T-helper 1 cell treated with Interleukin-12 subunit alpha and Interleukin-12 subunit beta and Interleukin-4 antibody, amounts not matched to agents 30 μg/mL and 1 μg/mL, for 36 hours (primary cell): ENCODE data around the gene BRAF.
"Not testable (repeated sequence)": the region's sequence is repeated elsewhere in the genome, so short reads cannot be mapped to it uniquely, and the experiment has no call there.

Experiments
- H3K27ac Mint-ChIP-seq: one replicate; pipeline ENCODE4 v1.8.0; 2021; ENCODE audit warnings: mild to moderate bottlenecking, mixed read lengths
- H3K27me3 Mint-ChIP-seq: one replicate; pipeline ENCODE4 v1.8.0; 2021; ENCODE audit warnings: low read depth, mixed read lengths
- H3K36me3 Mint-ChIP-seq: one replicate; pipeline ENCODE4 v1.8.0; 2021; ENCODE audit warnings: low read depth, mixed read lengths
- H3K4me1 Mint-ChIP-seq: one replicate; pipeline ENCODE4 v1.8.0; 2021; ENCODE audit warnings: low read depth, mixed read lengths
- H3K4me3 Mint-ChIP-seq: one replicate; pipeline ENCODE4 v1.8.0; 2021; ENCODE audit warnings: mild to moderate bottlenecking, moderate library complexity, mixed read lengths
- H3K9me3 Mint-ChIP-seq: one replicate; pipeline ENCODE4 v1.8.0; 2021; ENCODE audit warnings: mixed read lengths

BRAF gene

GRCh38 chr7:140674356-140674800 is 250.4 kb downstream of the BRAF start:
- Mint-ChIP-seq H3K27me3 (no peaks in the 10 kb centered on the region), H3K36me3 (peaks cover 13% of the 10 kb centered on the region), H3K9me3 (no peaks in the 10 kb centered on the region), H3K4me1 (peaks cover 23% of the 10 kb centered on the region), H3K27ac (peak overlapping the region; percentile 56), H3K4me3 (peak overlapping the region; percentile 86)

- H3K36me3 Mint-ChIP-seq, result peaks cover 10% of the 10 kb centered on the region
- H3K9me3 Mint-ChIP-seq, result no peaks in the 10 kb centered on the region
- peaks cover 23% of the 10 kb centered on the region for H3K4me1 Mint-ChIP-seq
- H3K27me3 Mint-ChIP-seq, result no peaks in the 10 kb centered on the region
- H3K4me3 Mint-ChIP-seq, result peak overlapping the region; percentile 86
- H3K27ac Mint-ChIP-seq, result peak overlapping the region; percentile 88
Measured at GRCh38 chr7:140673774-140674155, 251.0 kb downstream of the BRAF start.

- peak overlapping the region; percentile 86 for H3K4me3 Mint-ChIP-seq
Measured at GRCh38 chr7:140673063-140673773, 251.5 kb downstream of the BRAF start.

GRCh38 chr7:140672382-140673062 is 252.2 kb downstream of the BRAF start, which contains the start of gene ADCK2:
Gene ADCK2, plus strand, starts transcription at chr7:140672945. Its CDS starts 386 bp downstream, at chr7:140673331.
- Mint-ChIP-seq H3K27ac (peak within 1 kb of the TSS; percentile 88), H3K27me3 (peaks cover 7% of the 10 kb centered on the region), H3K9me3 (no peaks in the 10 kb centered on the region), H3K4me3 (peak within 1 kb of the TSS; percentile 86), H3K4me1 (peaks cover 23% of the 10 kb centered on the region), H3K36me3 (peaks cover 4% of the 10 kb centered on the region)

More at GRCh38 chr7:140673063-140673773, 251.5 kb downstream of the BRAF start:
- H3K27me3 Mint-ChIP-seq, result peaks cover under 1% of the 10 kb centered on the region
- no peaks in the 10 kb centered on the region for H3K9me3 Mint-ChIP-seq
- peak overlapping the region; percentile 88 for H3K27ac Mint-ChIP-seq
- peaks cover 23% of the 10 kb centered on the region for H3K4me1 Mint-ChIP-seq
- H3K36me3 Mint-ChIP-seq, result peaks cover 9% of the 10 kb centered on the region

- peaks cover 23% of the 10 kb centered on the region for H3K4me1 Mint-ChIP-seq
- H3K27me3 Mint-ChIP-seq, result peaks cover 8% of the 10 kb centered on the region
- H3K27ac Mint-ChIP-seq, result peak overlapping the region; percentile 63
- peaks cover 3% of the 10 kb centered on the region for H3K36me3 Mint-ChIP-seq
- H3K9me3 Mint-ChIP-seq, result no peaks in the 10 kb centered on the region
- H3K4me3 Mint-ChIP-seq, result peak overlapping the region; percentile 72
Measured at GRCh38 chr7:140671966-140672365, 252.8 kb downstream of the BRAF start.

- Mint-ChIP-seq H3K27ac (no peak overlapping the region), H3K4me1 (peaks cover 19% of the 10 kb centered on the region), H3K27me3 (peaks cover 21% of the 10 kb centered on the region), H3K9me3 (no peaks in the 10 kb centered on the region), H3K36me3 (no peaks in the 10 kb centered on the region), H3K4me3 (no peak overlapping the region)
Measured at GRCh38 chr7:140670343-140670935, 254.3 kb downstream of the BRAF start.

GRCh38 chr7:140669862-140670261 is 254.9 kb downstream of the BRAF start:
- not testable (repeated sequence) for H3K27ac Mint-ChIP-seq, H3K9me3 Mint-ChIP-seq, H3K36me3 Mint-ChIP-seq, H3K4me3 Mint-ChIP-seq
- Mint-ChIP-seq H3K4me1 (peaks cover 15% of the 10 kb centered on the region), H3K27me3 (peaks cover 27% of the 10 kb centered on the region)

- H3K9me3 Mint-ChIP-seq, result no peaks in the 10 kb centered on the region
- H3K36me3 Mint-ChIP-seq, result no peaks in the 10 kb centered on the region
- peaks cover 30% of the 10 kb centered on the region for H3K27me3 Mint-ChIP-seq
- no peak overlapping the region for H3K27ac Mint-ChIP-seq
- peaks cover 10% of the 10 kb centered on the region for H3K4me1 Mint-ChIP-seq
- no peak overlapping the region for H3K4me3 Mint-ChIP-seq
Measured at GRCh38 chr7:140669352-140669751, 255.4 kb downstream of the BRAF start.
